ENCODE data around the gene ADGRL2.

DNA sequence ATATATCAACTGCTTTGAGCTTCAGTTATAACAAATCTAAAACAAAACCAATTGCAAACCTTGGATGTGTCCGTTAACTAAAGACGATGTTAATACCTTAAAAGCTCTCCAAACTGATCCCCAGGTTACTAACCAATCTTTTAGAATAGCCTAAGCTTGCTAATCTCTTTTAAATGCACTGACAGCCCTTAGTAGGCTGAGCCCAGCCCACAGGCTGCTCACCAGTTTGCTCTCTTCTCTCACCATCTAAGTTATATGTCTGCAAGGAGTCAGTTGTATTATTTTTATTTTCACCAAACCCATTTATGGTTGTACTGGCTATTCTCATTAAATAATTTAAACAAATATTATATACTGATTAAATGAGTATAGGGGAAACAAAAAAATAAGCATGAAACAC is 199.5 kb downstream of the ADGRL2 start:
- TF ChIP-seq, protein P1, sequence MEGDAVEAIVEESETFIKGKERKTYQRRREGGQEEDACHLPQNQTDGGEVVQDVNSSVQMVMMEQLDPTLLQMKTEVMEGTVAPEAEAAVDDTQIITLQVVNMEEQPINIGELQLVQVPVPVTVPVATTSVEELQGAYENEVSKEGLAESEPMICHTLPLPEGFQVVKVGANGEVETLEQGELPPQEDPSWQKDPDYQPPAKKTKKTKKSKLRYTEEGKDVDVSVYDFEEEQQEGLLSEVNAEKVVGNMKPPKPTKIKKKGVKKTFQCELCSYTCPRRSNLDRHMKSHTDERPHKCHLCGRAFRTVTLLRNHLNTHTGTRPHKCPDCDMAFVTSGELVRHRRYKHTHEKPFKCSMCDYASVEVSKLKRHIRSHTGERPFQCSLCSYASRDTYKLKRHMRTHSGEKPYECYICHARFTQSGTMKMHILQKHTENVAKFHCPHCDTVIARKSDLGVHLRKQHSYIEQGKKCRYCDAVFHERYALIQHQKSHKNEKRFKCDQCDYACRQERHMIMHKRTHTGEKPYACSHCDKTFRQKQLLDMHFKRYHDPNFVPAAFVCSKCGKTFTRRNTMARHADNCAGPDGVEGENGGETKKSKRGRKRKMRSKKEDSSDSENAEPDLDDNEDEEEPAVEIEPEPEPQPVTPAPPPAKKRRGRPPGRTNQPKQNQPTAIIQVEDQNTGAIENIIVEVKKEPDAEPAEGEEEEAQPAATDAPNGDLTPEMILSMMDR (conservative IDR thresholded peaks at IDR 0.05; ENCODE audit: low read depth in 2 of 2) = no peak
- TF ChIP-seq, protein P2, sequence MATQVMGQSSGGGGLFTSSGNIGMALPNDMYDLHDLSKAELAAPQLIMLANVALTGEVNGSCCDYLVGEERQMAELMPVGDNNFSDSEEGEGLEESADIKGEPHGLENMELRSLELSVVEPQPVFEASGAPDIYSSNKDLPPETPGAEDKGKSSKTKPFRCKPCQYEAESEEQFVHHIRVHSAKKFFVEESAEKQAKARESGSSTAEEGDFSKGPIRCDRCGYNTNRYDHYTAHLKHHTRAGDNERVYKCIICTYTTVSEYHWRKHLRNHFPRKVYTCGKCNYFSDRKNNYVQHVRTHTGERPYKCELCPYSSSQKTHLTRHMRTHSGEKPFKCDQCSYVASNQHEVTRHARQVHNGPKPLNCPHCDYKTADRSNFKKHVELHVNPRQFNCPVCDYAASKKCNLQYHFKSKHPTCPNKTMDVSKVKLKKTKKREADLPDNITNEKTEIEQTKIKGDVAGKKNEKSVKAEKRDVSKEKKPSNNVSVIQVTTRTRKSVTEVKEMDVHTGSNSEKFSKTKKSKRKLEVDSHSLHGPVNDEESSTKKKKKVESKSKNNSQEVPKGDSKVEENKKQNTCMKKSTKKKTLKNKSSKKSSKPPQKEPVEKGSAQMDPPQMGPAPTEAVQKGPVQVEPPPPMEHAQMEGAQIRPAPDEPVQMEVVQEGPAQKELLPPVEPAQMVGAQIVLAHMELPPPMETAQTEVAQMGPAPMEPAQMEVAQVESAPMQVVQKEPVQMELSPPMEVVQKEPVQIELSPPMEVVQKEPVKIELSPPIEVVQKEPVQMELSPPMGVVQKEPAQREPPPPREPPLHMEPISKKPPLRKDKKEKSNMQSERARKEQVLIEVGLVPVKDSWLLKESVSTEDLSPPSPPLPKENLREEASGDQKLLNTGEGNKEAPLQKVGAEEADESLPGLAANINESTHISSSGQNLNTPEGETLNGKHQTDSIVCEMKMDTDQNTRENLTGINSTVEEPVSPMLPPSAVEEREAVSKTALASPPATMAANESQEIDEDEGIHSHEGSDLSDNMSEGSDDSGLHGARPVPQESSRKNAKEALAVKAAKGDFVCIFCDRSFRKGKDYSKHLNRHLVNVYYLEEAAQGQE (IDR thresholded peaks at IDR 0.05; ENCODE audit: unreplicated experiment) = no peak
- TF ChIP-seq CREB1 (CRISPR knock-in tag; IDR thresholded peaks at IDR 0.05; ENCODE audit: low read depth) (no peak), POLR2AphosphoS5 (IDR thresholded peaks at IDR 0.05; ENCODE audit: low read depth) (no peak), EZH2 (IDR thresholded peaks at IDR 0.05; ENCODE audit: low read depth, unreplicated experiment) (no peak), EZH2phosphoT487 (IDR thresholded peaks at IDR 0.05; ENCODE audit: unreplicated experiment) (no peak), JUNB (IDR thresholded peaks at IDR 0.05; ENCODE audit: unreplicated experiment) (no peak), NANOG (IDR thresholded peaks at IDR 0.05; ENCODE audit: borderline replicate concordance) (no peak), ZNF114 (CRISPR knock-in tag; IDR thresholded peaks at IDR 0.05) (no peak), ZNF331 (CRISPR knock-in tag; IDR thresholded peaks at IDR 0.05; ENCODE audit: low read depth) (no peak), STAT1 (IDR thresholded peaks at IDR 0.05; ENCODE audit: unreplicated experiment) (no peak)
- TF ChIP-seq, protein P3, sequence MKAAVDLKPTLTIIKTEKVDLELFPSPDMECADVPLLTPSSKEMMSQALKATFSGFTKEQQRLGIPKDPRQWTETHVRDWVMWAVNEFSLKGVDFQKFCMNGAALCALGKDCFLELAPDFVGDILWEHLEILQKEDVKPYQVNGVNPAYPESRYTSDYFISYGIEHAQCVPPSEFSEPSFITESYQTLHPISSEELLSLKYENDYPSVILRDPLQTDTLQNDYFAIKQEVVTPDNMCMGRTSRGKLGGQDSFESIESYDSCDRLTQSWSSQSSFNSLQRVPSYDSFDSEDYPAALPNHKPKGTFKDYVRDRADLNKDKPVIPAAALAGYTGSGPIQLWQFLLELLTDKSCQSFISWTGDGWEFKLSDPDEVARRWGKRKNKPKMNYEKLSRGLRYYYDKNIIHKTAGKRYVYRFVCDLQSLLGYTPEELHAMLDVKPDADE (IDR thresholded peaks at IDR 0.05) = no peak
- TF ChIP-seq, protein P4, sequence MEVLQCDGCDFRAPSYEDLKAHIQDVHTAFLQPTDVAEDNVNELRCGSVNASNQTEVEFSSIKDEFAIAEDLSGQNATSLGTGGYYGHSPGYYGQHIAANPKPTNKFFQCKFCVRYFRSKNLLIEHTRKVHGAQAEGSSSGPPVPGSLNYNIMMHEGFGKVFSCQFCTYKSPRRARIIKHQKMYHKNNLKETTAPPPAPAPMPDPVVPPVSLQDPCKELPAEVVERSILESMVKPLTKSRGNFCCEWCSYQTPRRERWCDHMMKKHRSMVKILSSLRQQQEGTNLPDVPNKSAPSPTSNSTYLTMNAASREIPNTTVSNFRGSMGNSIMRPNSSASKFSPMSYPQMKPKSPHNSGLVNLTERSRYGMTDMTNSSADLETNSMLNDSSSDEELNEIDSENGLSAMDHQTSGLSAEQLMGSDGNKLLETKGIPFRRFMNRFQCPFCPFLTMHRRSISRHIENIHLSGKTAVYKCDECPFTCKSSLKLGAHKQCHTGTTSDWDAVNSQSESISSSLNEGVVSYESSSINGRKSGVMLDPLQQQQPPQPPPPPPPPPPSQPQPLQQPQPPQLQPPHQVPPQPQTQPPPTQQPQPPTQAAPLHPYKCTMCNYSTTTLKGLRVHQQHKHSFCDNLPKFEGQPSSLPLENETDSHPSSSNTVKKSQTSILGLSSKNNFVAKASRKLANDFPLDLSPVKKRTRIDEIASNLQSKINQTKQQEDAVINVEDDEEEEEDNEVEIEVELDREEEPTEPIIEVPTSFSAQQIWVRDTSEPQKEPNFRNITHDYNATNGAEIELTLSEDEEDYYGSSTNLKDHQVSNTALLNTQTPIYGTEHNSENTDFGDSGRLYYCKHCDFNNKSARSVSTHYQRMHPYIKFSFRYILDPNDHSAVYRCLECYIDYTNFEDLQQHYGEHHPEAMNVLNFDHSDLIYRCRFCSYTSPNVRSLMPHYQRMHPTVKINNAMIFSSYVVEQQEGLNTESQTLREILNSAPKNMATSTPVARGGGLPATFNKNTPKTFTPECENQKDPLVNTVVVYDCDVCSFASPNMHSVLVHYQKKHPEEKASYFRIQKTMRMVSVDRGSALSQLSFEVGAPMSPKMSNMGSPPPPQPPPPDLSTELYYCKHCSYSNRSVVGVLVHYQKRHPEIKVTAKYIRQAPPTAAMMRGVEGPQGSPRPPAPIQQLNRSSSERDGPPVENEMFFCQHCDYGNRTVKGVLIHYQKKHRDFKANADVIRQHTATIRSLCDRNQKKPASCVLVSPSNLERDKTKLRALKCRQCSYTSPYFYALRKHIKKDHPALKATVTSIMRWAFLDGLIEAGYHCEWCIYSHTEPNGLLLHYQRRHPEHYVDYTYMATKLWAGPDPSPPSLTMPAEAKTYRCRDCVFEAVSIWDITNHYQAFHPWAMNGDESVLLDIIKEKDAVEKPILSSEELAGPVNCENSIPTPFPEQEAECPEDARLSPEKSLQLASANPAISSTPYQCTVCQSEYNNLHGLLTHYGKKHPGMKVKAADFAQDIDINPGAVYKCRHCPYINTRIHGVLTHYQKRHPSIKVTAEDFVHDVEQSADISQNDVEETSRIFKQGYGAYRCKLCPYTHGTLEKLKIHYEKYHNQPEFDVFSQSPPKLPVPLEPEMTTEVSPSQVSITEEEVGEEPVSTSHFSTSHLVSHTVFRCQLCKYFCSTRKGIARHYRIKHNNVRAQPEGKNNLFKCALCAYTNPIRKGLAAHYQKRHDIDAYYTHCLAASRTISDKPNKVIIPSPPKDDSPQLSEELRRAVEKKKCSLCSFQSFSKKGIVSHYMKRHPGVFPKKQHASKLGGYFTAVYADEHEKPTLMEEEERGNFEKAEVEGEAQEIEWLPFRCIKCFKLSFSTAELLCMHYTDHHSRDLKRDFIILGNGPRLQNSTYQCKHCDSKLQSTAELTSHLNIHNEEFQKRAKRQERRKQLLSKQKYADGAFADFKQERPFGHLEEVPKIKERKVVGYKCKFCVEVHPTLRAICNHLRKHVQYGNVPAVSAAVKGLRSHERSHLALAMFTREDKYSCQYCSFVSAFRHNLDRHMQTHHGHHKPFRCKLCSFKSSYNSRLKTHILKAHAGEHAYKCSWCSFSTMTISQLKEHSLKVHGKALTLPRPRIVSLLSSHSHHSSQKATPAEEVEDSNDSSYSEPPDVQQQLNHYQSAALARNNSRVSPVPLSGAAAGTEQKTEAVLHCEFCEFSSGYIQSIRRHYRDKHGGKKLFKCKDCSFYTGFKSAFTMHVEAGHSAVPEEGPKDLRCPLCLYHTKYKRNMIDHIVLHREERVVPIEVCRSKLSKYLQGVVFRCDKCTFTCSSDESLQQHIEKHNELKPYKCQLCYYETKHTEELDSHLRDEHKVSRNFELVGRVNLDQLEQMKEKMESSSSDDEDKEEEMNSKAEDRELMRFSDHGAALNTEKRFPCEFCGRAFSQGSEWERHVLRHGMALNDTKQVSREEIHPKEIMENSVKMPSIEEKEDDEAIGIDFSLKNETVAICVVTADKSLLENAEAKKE (CRISPR knock-in tag; IDR thresholded peaks at IDR 0.05) = no peak
